ENCODE results near the gene THOC5.

GRCh38 chr22:29512031-29512430 is 41.5 kb downstream of the THOC5 start:
- TF ChIP-seq, protein P1, sequence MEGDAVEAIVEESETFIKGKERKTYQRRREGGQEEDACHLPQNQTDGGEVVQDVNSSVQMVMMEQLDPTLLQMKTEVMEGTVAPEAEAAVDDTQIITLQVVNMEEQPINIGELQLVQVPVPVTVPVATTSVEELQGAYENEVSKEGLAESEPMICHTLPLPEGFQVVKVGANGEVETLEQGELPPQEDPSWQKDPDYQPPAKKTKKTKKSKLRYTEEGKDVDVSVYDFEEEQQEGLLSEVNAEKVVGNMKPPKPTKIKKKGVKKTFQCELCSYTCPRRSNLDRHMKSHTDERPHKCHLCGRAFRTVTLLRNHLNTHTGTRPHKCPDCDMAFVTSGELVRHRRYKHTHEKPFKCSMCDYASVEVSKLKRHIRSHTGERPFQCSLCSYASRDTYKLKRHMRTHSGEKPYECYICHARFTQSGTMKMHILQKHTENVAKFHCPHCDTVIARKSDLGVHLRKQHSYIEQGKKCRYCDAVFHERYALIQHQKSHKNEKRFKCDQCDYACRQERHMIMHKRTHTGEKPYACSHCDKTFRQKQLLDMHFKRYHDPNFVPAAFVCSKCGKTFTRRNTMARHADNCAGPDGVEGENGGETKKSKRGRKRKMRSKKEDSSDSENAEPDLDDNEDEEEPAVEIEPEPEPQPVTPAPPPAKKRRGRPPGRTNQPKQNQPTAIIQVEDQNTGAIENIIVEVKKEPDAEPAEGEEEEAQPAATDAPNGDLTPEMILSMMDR (conservative IDR thresholded peaks at IDR 0.05; ENCODE audit: low read length), result no peak
- no peak for TF ChIP-seq EZH2phosphoT487 (IDR thresholded peaks at IDR 0.05; ENCODE audit: borderline replicate concordance, low read depth, low read length)

All from OCI-LY7 (cell line).